ENCODE data around the gene POLR3H. TPM values are rescaled to one million over a fixed set of nuclear protein-coding genes. Genes with fewer than 3 reads are reported as not detected.

POLR3H gene
- total RNA-seq, 1 donor from 2014 or later, result 39.0 TPM

DNA sequence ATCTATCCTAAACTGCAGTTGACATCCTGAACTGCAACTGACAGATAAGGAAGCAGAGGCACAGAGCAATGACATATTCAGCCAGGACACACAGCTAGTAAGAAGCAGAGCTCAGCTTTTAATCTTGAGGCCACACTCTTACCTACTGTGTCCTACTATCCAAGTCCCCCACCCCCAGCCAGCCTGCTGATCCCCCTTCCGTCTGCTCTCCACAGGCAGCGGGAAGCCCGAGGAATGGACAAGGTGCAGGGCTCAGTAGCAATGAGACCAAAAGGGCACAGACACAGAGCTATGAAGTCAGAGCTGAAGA, 4.3 kb downstream of the POLR3H start:
- Histone ChIP-seq H3K27me3 (ENCODE audit: low read depth) (no peaks in the 10 kb centered on the region), H3K9me3 (no peaks in the 10 kb centered on the region), H3K27ac (no peak overlapping the region), H3K36me3 (peaks cover 38% of the 10 kb centered on the region), H3K4me3 (no peak overlapping the region), H3K4me1 (peaks cover 28% of the 10 kb centered on the region)
- DNase-seq (no peak), ATAC-seq (no peak)
- intact Hi-C loops (cut with DNase I), result loop anchor here (10.0 kb wide), 1 partner anchor 55 kb away; no protein-coding TSS in a partner anchor
- TF ChIP-seq, protein P1, sequence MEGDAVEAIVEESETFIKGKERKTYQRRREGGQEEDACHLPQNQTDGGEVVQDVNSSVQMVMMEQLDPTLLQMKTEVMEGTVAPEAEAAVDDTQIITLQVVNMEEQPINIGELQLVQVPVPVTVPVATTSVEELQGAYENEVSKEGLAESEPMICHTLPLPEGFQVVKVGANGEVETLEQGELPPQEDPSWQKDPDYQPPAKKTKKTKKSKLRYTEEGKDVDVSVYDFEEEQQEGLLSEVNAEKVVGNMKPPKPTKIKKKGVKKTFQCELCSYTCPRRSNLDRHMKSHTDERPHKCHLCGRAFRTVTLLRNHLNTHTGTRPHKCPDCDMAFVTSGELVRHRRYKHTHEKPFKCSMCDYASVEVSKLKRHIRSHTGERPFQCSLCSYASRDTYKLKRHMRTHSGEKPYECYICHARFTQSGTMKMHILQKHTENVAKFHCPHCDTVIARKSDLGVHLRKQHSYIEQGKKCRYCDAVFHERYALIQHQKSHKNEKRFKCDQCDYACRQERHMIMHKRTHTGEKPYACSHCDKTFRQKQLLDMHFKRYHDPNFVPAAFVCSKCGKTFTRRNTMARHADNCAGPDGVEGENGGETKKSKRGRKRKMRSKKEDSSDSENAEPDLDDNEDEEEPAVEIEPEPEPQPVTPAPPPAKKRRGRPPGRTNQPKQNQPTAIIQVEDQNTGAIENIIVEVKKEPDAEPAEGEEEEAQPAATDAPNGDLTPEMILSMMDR (IDR thresholded peaks at IDR 0.05), result no peak

DNA sequence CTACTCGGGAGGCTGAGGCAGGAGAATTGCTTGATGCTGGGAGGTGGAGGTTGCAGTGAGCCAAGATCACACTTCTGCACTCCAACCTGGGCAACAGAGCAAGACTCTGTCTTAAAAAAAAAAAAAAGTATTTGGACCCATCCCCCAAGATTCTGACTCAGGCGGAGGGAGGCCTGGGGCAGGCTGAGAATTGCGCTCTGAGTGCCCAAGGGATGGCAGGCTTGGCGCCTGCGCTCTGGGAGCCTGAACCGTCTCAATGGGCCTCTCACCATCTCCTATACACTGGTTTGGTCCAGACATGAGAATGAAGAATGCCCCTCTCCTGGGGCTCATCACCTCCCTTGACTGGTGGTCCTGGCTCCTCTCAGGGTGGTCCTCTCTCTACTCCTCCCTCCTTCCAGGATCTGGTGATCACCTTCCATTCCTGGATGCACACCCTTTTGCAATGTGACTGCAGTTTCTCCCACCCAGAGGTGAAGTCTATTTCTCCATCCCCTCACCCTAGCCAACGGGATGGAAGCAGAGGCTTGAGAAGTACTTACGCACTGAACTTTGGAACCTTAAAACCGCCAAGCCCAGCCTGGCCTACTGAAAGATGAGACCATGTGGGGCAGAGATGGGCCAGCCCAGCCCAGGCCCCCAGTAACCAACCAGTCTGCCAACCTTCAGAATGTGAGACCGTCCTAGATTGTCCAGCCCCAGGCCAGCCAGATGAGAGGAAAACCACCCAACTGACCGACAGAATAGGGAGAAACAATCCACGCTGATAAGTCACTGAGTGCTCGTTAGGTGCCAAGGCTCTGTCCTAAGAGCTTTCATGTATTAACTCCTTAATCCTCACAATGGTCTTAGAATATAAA, 4.9 kb downstream of the POLR3H start:
- ATAC-seq (no peak), DNase-seq (no peak)
- peaks cover 24% of the 10 kb centered on the region for H3K4me1 ChIP-seq
- no peak overlapping the region for H3K4me3 ChIP-seq
- peaks cover 40% of the 10 kb centered on the region for H3K36me3 ChIP-seq
- intact Hi-C loops (cut with DNase I), result loop anchor here (10.0 kb wide), 1 partner anchor 55 kb away; no protein-coding TSS in a partner anchor
- TF ChIP-seq, protein P1 (IDR thresholded peaks at IDR 0.05), result no peak
- no peaks in the 10 kb centered on the region for H3K9me3 ChIP-seq
- H3K27ac ChIP-seq, result no peak overlapping the region
- no peaks in the 10 kb centered on the region for H3K27me3 ChIP-seq (ENCODE audit: low read depth)

DNA sequence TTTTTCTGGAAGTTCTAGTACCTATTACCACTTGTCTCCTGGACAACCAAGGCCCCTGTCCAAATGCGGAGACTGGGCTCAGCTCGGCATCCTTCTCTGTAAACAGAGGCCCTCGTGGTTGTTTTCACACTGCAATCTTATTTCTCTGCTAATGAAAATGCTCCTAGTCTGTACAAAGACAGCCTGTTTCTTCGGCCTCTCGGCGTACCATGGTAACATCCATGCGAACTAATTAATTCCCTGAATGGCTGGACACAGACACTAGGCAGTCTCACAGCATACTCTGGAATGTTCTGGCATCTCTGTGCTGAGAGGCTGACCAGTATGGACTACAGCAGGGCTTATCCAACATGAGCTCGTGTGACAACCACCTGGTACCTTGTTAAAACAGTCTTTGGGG, 5.7 kb downstream of the POLR3H start:
- Histone ChIP-seq H3K9me3 (no peaks in the 10 kb centered on the region), H3K27ac (no peak overlapping the region), H3K36me3 (peaks cover 44% of the 10 kb centered on the region), H3K4me1 (peaks cover 23% of the 10 kb centered on the region), H3K4me3 (no peak overlapping the region), H3K27me3 (ENCODE audit: low read depth) (no peaks in the 10 kb centered on the region)
- ATAC-seq (no peak), DNase-seq (no peak)
- intact Hi-C loops (cut with DNase I), result no loop called here
- TF ChIP-seq, protein P1 (IDR thresholded peaks at IDR 0.05), result no peak

DNA sequence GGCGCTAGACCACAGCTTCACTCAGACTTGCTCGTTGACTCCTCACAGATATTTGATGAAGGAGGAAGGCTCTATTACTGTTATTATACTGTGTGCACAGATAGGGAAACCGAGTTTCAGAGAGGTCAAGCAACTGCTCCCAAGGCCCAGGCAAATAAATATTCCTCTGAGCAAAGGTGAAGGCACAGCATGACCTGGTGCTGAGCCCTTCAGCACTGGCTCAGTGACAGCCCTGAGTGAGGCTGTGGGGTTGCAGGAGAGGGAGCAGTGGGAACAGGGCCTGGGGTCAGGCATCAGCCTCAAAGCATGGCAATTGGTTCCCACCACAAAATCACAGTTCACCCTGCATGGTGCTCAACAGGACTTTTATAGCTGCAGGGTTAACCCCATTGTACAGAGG, 7.1 kb downstream of the POLR3H start:
- no peak overlapping the region for H3K4me3 ChIP-seq
- no peak overlapping the region for H3K27ac ChIP-seq
- DNase-seq (no peak), ATAC-seq (no peak)
- TF ChIP-seq, protein P1 (IDR thresholded peaks at IDR 0.05), result no peak
- H3K4me1 ChIP-seq, result peaks cover 9% of the 10 kb centered on the region
- peaks cover 53% of the 10 kb centered on the region for H3K36me3 ChIP-seq
- intact Hi-C loops (cut with DNase I), result no loop called here
- no peaks in the 10 kb centered on the region for H3K27me3 ChIP-seq (ENCODE audit: low read depth)
- H3K9me3 ChIP-seq, result no peaks in the 10 kb centered on the region

DNA sequence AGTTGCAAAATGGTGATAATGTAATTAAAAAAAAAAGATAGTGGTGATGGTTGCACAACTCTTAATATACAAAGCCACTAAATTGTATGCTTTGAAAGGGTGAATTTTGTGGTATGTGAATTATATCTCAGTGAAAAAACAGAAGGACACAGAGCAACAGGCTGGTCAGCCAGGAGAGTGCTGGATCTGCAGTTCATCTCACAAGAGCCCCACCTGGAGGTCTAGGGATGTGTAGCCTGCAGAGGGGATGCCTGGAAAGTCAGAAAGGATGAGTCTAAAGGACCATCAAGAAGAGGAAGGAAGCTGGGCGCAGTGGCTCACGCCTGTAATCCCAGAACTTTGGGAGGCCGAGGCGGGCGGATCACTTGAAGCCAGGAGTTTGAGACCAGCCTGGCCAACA, 9.0 kb downstream of the POLR3H start:
- Histone ChIP-seq H3K4me3 (no peak overlapping the region), H3K4me1 (no peaks in the 10 kb centered on the region), H3K9me3 (no peaks in the 10 kb centered on the region), H3K27me3 (ENCODE audit: low read depth) (no peaks in the 10 kb centered on the region), H3K27ac (no peak overlapping the region), H3K36me3 (peaks cover 66% of the 10 kb centered on the region)
- ATAC-seq, result no peak
- intact Hi-C loops (cut with DNase I), result no loop called here
- TF ChIP-seq, protein P1 (IDR thresholded peaks at IDR 0.05), result no peak
- no peak for DNase-seq
